MM.1S (cell line): ENCODE measurements around the gene HACE1.

ENCODE experiments used
- DNase-seq: peaks from one replicate; pipeline ENCODE4 v3.0.0-alpha.2; 2015
- H2AFZ ChIP-seq: fragments of 300-600 bp; sonication (generic); 2 replicates; pipeline ENCODE4 v1.6.0; 2016; ENCODE audit warnings: antibody characterized with exemption, low read length
- H3F3A ChIP-seq: fragments of 300-600 bp; sonication (generic); 2 replicates; pipeline ENCODE4 v1.6.1; 2016; ENCODE audit warnings: mild to moderate bottlenecking, antibody characterized with exemption, low read length, moderate library complexity, mixed read lengths; ENCODE audit not compliant: insufficient read depth
- H3K27ac ChIP-seq: fragments of 300-600 bp; sonication (generic); 2 replicates; pipeline ENCODE4 v1.5.1; 2016; ENCODE audit warnings: mild to moderate bottlenecking, low read length
- H3K27me3 ChIP-seq: fragments of 300-600 bp; sonication (generic); replicated peaks from 2 replicates; pipeline ENCODE4 v1.6.0; 2016; ENCODE audit warnings: low read length; ENCODE audit not compliant: insufficient read depth
- H3K36me3 ChIP-seq: fragments of 300-600 bp; sonication (generic); replicated peaks from 2 replicates; pipeline ENCODE4 v1.6.1; 2016; ENCODE audit warnings: mild to moderate bottlenecking, low read length, mixed read lengths; ENCODE audit not compliant: insufficient read depth
- H3K4me1 ChIP-seq: fragments of 300-600 bp; sonication (generic); 2 replicates; pipeline ENCODE4 v1.6.1; 2016; ENCODE audit warnings: low read length, mixed read lengths
- H3K4me2 ChIP-seq: fragments of 300-600 bp; sonication (generic); 2 replicates; pipeline ENCODE4 v1.6.0; 2016; ENCODE audit warnings: low read depth, low read length
- H3K4me3 ChIP-seq: fragments of 300-600 bp; sonication (generic); 2 replicates; pipeline ENCODE4 v1.5.1; 2016; ENCODE audit warnings: low read length, mixed read lengths
- H3K79me2 ChIP-seq: fragments of 300-600 bp; sonication (generic); 2 replicates; pipeline ENCODE4 v1.6.1; 2016; ENCODE audit warnings: mixed run types, low read length, mixed read lengths
- H3K9ac ChIP-seq: fragments of 300-600 bp; sonication (generic); 2 replicates; pipeline ENCODE4 v1.6.1; 2016; ENCODE audit warnings: low read length, mixed read lengths
- H3K9me2 ChIP-seq: fragments of 300-600 bp; sonication (generic); replicated peaks from 2 replicates; pipeline ENCODE4 v1.6.1; 2016; ENCODE audit warnings: mild to moderate bottlenecking, low read length, mixed read lengths; ENCODE audit not compliant: insufficient read depth
- H3K9me3 ChIP-seq: fragments of 300-600 bp; sonication (generic); replicated peaks from 2 replicates; pipeline ENCODE4 v1.6.1; 2016; ENCODE audit warnings: mild to moderate bottlenecking, low read length, mixed read lengths; ENCODE audit not compliant: insufficient read depth
- H4K20me1 ChIP-seq: fragments of 300-600 bp; sonication (generic); 2 replicates; pipeline ENCODE4 v1.6.1; 2016; ENCODE audit warnings: mild to moderate bottlenecking, low read length, moderate library complexity, mixed read lengths; ENCODE audit not compliant: insufficient read depth
- EZH2 ChIP-seq: fragments of 300-600 bp; sonication (generic); optimal IDR thresholded peaks from 2 replicates; pipeline ENCODE3; 2017; ENCODE audit warnings: low read depth, mild to moderate bottlenecking, antibody characterized with exemption, low read length, mixed read lengths
- EZH2phosphoT487 ChIP-seq: fragments of 300-600 bp; sonication (generic); IDR thresholded peaks from 2 replicates; pipeline ENCODE4 v1.6.1; 2018; ENCODE audit warnings: antibody characterized with exemption, low read length
- TF ChIP-seq, protein P1 (sequence below): fragments of 300-600 bp; sonication (generic); IDR thresholded peaks from 2 replicates; pipeline ENCODE4 v1.5.1; 2016; ENCODE audit warnings: antibody characterized with exemption, low read length, mixed read lengths

Gene HACE1

DNA sequence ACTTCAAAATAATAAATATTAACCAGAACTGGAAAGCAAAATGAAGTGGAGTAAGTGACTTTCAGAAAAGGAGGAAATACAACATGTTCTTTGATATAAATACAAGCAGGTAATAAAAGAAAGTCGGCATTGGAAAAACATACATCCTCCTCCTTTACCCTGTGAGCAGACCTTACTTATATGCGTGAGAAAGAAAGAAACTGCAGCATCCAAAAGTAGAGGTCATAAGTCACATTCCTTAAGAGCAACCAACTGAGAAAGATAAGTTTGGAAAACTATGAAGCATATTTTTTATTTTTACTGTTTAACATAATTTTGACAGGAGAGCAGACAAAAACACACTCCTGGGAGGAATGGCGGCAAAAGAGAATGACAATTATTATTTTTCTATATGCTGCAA, 155.5 kb downstream of the HACE1 start:
- H2AFZ ChIP-seq: no peak overlapping the region
- no peaks in the 10 kb centered on the region for H3K9me3 ChIP-seq
- no peaks in the 10 kb centered on the region for H3K36me3 ChIP-seq
- no peak overlapping the region for H3K4me3 ChIP-seq
- peaks cover 7% of the 10 kb centered on the region for H3K4me1 ChIP-seq
- H3K4me2 ChIP-seq: no peak overlapping the region
- no peaks in the 10 kb centered on the region for H3K9me2 ChIP-seq
- no peak overlapping the region for H3K9ac ChIP-seq
- TF ChIP-seq EZH2phosphoT487 (no peak), EZH2 (no peak)
- TF ChIP-seq, protein P1, sequence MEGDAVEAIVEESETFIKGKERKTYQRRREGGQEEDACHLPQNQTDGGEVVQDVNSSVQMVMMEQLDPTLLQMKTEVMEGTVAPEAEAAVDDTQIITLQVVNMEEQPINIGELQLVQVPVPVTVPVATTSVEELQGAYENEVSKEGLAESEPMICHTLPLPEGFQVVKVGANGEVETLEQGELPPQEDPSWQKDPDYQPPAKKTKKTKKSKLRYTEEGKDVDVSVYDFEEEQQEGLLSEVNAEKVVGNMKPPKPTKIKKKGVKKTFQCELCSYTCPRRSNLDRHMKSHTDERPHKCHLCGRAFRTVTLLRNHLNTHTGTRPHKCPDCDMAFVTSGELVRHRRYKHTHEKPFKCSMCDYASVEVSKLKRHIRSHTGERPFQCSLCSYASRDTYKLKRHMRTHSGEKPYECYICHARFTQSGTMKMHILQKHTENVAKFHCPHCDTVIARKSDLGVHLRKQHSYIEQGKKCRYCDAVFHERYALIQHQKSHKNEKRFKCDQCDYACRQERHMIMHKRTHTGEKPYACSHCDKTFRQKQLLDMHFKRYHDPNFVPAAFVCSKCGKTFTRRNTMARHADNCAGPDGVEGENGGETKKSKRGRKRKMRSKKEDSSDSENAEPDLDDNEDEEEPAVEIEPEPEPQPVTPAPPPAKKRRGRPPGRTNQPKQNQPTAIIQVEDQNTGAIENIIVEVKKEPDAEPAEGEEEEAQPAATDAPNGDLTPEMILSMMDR: no peak
- H3K27me3 ChIP-seq: no peaks in the 10 kb centered on the region
- DNase-seq: no peak
- no peaks in the 10 kb centered on the region for H4K20me1 ChIP-seq
- H3K27ac ChIP-seq: no peak overlapping the region
- H3K79me2 ChIP-seq: no peaks in the 10 kb centered on the region
- H3F3A ChIP-seq: no peaks in the 10 kb centered on the region

DNA sequence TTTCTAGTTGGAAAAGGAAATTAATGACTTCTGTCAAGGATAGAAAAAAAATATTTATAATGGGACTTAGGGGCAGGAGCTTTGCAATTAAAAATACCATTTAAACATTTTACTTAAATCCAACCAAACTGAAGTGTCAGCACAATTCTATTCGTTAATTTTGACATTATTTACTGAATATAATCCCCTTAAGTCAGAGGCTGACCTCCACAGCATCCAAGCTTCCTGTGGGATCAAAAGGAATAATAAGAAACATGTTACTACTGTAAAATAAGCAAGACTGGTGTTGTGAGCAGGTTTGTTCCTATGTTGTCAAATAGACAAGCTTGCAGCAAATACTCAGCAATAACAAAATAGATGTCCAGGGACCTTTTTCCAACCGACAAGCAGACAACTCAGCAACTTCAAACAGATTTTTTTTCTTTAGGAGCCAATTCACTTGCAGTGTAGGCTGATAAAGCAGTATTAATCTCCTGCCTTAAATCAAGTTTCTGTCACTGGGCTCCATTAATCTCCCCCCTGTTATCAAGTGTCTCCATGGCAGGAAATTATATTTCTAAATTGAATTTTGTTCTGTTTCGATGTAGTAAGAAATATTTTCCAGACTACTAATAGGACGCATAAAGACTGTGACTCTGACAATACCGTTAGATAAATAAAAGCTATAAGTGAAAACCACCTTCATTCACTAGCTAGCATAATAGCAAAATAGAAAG, 157.4 kb downstream of the HACE1 start:
- no peaks in the 10 kb centered on the region for H4K20me1 ChIP-seq

DNA sequence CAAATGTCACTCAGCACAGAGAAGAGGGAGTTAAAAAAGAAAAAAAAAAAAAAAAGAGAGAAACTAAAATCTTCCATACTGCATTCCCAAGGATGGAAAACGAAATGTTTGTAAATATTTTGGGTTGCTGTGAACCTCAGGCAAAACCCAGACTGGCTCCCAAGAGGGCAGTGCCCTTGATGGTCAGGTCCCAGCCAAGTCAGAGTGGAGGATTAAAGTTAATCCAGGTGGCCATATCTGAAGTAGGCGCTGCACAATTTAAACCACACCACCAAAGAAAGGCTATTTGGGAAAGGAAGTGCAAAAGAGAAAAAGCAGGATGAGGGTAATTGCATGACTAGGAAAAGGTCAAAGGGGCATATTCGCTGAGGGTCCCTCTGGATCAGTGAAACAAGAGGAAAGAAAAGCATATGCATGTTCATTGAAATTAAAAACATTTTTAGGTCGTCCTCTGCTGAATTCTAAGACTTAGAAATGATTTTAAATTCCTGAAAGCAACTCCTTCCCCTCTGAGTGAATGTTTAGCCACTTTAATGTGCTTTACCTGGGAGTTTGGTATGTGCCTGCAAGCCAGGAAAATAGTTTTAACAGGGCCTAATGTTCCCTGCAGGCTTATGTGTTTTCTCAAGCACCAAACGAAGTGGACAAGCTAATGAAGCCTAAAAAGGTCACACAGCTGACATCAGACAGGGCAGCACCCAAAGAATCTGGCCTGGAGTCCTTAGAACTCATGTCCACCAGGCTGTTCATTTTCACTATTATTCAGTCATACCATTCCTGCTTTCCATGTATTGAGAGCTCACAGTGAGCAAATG, 159.1 kb downstream of the HACE1 start:
- Histone ChIP-seq H3K27me3 (no peaks in the 10 kb centered on the region), H3K27ac (no peak overlapping the region), H3K9ac (no peak overlapping the region), H3K4me3 (no peak overlapping the region), H3K9me3 (no peaks in the 10 kb centered on the region), H4K20me1 (no peaks in the 10 kb centered on the region), H3F3A (no peaks in the 10 kb centered on the region), H3K9me2 (no peaks in the 10 kb centered on the region), H3K4me2 (no peak overlapping the region), H3K79me2 (no peaks in the 10 kb centered on the region), H3K4me1 (peaks cover 7% of the 10 kb centered on the region), H3K36me3 (no peaks in the 10 kb centered on the region), H2AFZ (no peak overlapping the region)
- no peak for DNase-seq
- TF ChIP-seq EZH2phosphoT487 (no peak), EZH2 (no peak)
- TF ChIP-seq, protein P1: no peak

More for the DNA sequence above, 157.4 kb downstream of the HACE1 start:
- no peaks in the 10 kb centered on the region for H3K9me3 ChIP-seq
- no peak overlapping the region for H3K27ac ChIP-seq
- no peak overlapping the region for H2AFZ ChIP-seq
- no peak overlapping the region for H3K4me3 ChIP-seq
- no peak overlapping the region for H3K4me2 ChIP-seq
- no peak for DNase-seq
- TF ChIP-seq, protein P1: no peak
- TF ChIP-seq EZH2phosphoT487: no peak
- H3K4me1 ChIP-seq: peaks cover 7% of the 10 kb centered on the region
- no peaks in the 10 kb centered on the region for H3K9me2 ChIP-seq
- H3F3A ChIP-seq: no peaks in the 10 kb centered on the region
- no peaks in the 10 kb centered on the region for H3K79me2 ChIP-seq
- no peak overlapping the region for H3K9ac ChIP-seq
- H3K27me3 ChIP-seq: no peaks in the 10 kb centered on the region
- H3K36me3 ChIP-seq: no peaks in the 10 kb centered on the region
